Heart right ventricle (tissue), 16 donors: Measurements from ENCODE around the gene OR8B3. TPM values are rescaled to one million over a fixed set of nuclear protein-coding genes. Genes with fewer than 3 reads are reported as not detected.

Experiments used
- ATAC-seq, 8 donors: fragments of 200-7000 bp; cut with Tn5 transposase; one replicate each; pipeline ENCODE4 v1.9.1; 2020; ENCODE audit warnings: mild to moderate bottlenecking in 8 of 8, moderate library complexity in 8 of 8, moderate number of reproducible peaks in 1 of 8
- DNase-seq, 2 donors: peaks; one replicate each; pipeline ENCODE4 v3.0.0-alpha.2; 2020
- H3K27ac ChIP-seq, 10 donors: fragments of 200-600 bp; sonication (generic) in 2 of 10; one replicate each; pipeline versions ENCODE4 v1.5.0 to v1.8.0; 2020 to 2022; ENCODE audit warnings: mild to moderate bottlenecking in 3 of 10
- H3K27me3 ChIP-seq, 7 donors: fragments of 200-600 bp; one replicate each; pipeline ENCODE4 v1.8.0; 2021 to 2022; ENCODE audit warnings: mild to moderate bottlenecking in 2 of 7
- H3K36me3 ChIP-seq, 9 donors: fragments of 200-600 bp; sonication (generic) in 1 of 9; one replicate each; pipeline versions ENCODE4 v1.5.0 to v1.8.0; 2020 to 2022; ENCODE audit warnings: mild to moderate bottlenecking in 2 of 9
- H3K4me1 ChIP-seq, 9 donors: fragments of 200-600 bp; sonication (generic) in 1 of 9; one replicate each; pipeline versions ENCODE4 v1.5.0 to v1.8.0; 2020 to 2022; ENCODE audit warnings: mild to moderate bottlenecking in 4 of 9
- H3K4me3 ChIP-seq, 10 donors: fragments of 200-600 bp; sonication (generic) in 2 of 10; one replicate each; pipeline versions ENCODE4 v1.5.0 to v1.8.0; 2020 to 2022; ENCODE audit warnings: mild to moderate bottlenecking in 7 of 10, moderate library complexity in 2 of 10
- H3K9me3 ChIP-seq, 11 donors: fragments of 200-600 bp in 10 of 11; sonication (generic) in 2 of 11; one replicate each; pipeline versions ENCODE4 v1.5.0 to v1.8.0; 2013 to 2022; ENCODE audit warnings: mild to moderate bottlenecking in 2 of 11, control low read depth in 1 of 11, moderate library complexity in 1 of 11
- CTCF ChIP-seq, 9 donors: fragments of 200-600 bp; sonication (generic) in 2 of 9; IDR thresholded peaks; one replicate each; pipeline versions ENCODE4 v1.5.0 to v1.8.0; 2021 to 2022; ENCODE audit warnings: antibody characterized with exemption in 9 of 9, mild to moderate bottlenecking in 5 of 9, moderate library complexity in 1 of 9
- WGBS, 2 donors: extraction: QIAGEN DNeasy Blood & Tissue Kit; methylation state at CpG; one replicate each; pipeline ENCODE4 v1.1.7; 2013; ENCODE audit warnings: inconsistent platforms in 1 of 2; 5-methylcytosine and 5-hydroxymethylcytosine counted together
- intact Hi-C, 10 donors: fragments of 100-400 bp; cut with DNase I; formaldehyde crosslinking; loops; one replicate each; pipeline versions ENCODE4 v1.11.1 to v1.14.2; 2022
- polyA plus RNA-seq, 2 donors: library from polyadenylated mRNA; stranded (reverse); fragments of 200-250 nt; gene quantifications; one replicate each; pipeline ENCODE4 v1.2.3, GENCODE V29; 2013
- total RNA-seq, 10 donors: library from RNA; stranded (reverse); fragmentation: NEBNext Ultra II Directional in 3 of 10; extraction: Animal tissue kit (Norgen Biotek cat#: 25700) in 3 of 10; gene quantifications; one replicate each; pipeline versions ENCODE4 v1.2.1 to v1.2.4, GENCODE V29; 2021 to 2023
- donor health status: Arrhythmogenic right ventricular cardiomyopathy.
- donor health status: ischemic (EF 13 %, LVEDD 7.1; RV severe dilation, severe dysfunction).
- donor health status: healthy with polysubstance abuse.
- donor health status: DM: no; HTN: yes; CAD: no.
- donor health status: DM: no; HTN: no; CAD: no.
- donor health status: ischemic (EF 25% LVEDD 6.9; RV normal size, moderate dysfunction).
- donor health status: ischemic (EF 25% LVEDD 5.7; RV mildly dilated, moderate dysfunction).
- donor health status: healthy.
- donor health status: DM: yes; HTN: yes; CAD: no.
- donor health status: Ischemic cardiomyopathy.
- donor health status: ischemic (EF 35%, LVEDD 5.7; RV mildly dilated, moderate dysfunction).
- donor health status: nonischemic (EF 11% LVEDD 7.7; RV severe dilation, severe dysfunction).
- donor health status: DM: yes; HTN: yes; CAD: no.
- donor health status: PGD.
- donor health status: ischemic (EF 29% LVEDD 5.4; RV normal size, mild dysfunction).
- donor health status: nonischemic (EF 23%, LVEDD 6.1; RV moderate dilation, normal function).

OR8B3 gene
- total and polyA plus RNA-seq, 12 donors = not detected

GRCh38 chr11:124359566-124359965, 39.3 kb downstream of the OR8B3 start:
- DNase-seq = no peak

GRCh38 chr11:124346311-124346955, 52.4 kb downstream of the OR8B3 start:
- TF ChIP-seq CTCF (IDR thresholded peaks at IDR 0.05) = no peak
- DNase-seq (no peak), ATAC-seq (no peak)
- Histone ChIP-seq H3K36me3 (no peaks in the 10 kb centered on the region), H3K27me3 (no peaks in the 10 kb centered on the region), H3K4me3 (no peak overlapping the region), H3K4me1 (no peaks in the 10 kb centered on the region), H3K9me3 (peaks cover 0 to 24% (median 4%) of the 10 kb centered on the region in 11 donors), H3K27ac (no peak overlapping the region)
- WGBS, 2 donors = 26 to 40% methylated on average over 3 of the region's 3 CpGs
- intact Hi-C loops = no loop called here

More at GRCh38 chr11:124359566-124359965, 39.3 kb downstream of the OR8B3 start:
- H3K4me3 ChIP-seq = no peak overlapping the region
- H3K27ac ChIP-seq = no peak overlapping the region
- WGBS, 2 donors = 31 to 32% methylated on average over 2 of the region's 2 CpGs
- no peaks in the 10 kb centered on the region for H3K9me3 ChIP-seq
- H3K4me1 ChIP-seq = no peaks in the 10 kb centered on the region
- ATAC-seq = no peak
- H3K27me3 ChIP-seq = peaks cover 0 to 5% (median 0%) of the 10 kb centered on the region in 7 donors
- TF ChIP-seq CTCF (IDR thresholded peaks at IDR 0.05) = no peak
- intact Hi-C loops = no loop called here
- H3K36me3 ChIP-seq = no peaks in the 10 kb centered on the region

Other genes with a start within 250 kb of the OR8B3 start
- not detected for gene OR10D3, start 215.7 kb downstream of the OR8B3 start, total RNA-seq
- not detected for gene OR10D3, start 215.7 kb downstream of the OR8B3 start, polyA plus RNA-seq
- not detected for gene OR8G1, start 157.9 kb downstream of the OR8B3 start, total RNA-seq
- not detected for gene OR8G1, start 157.9 kb downstream of the OR8B3 start, polyA plus RNA-seq
- not detected for gene OR8G5, start 142.6 kb downstream of the OR8B3 start, total RNA-seq
- gene OR8G5, start 142.6 kb downstream of the OR8B3 start, polyA plus RNA-seq = not detected
- gene OR8D1, start 85.1 kb downstream of the OR8B3 start, total RNA-seq = not detected
- gene OR8D1, start 85.1 kb downstream of the OR8B3 start, polyA plus RNA-seq = not detected
- not detected for gene OR8D2, start 78.8 kb downstream of the OR8B3 start, total RNA-seq
- not detected for gene OR8D2, start 78.8 kb downstream of the OR8B3 start, polyA plus RNA-seq
- gene OR8B2, start 14.5 kb downstream of the OR8B3 start, total RNA-seq = not detected
- gene OR8B2, start 14.5 kb downstream of the OR8B3 start, polyA plus RNA-seq = not detected
- gene OR8B4, start 25.8 kb upstream of the OR8B3 start, total RNA-seq = not detected
- gene OR8B4, start 25.8 kb upstream of the OR8B3 start, polyA plus RNA-seq = not detected
- gene OR8B8, start 46.7 kb upstream of the OR8B3 start, total RNA-seq = not detected
- not detected for gene OR8B8, start 46.7 kb upstream of the OR8B3 start, polyA plus RNA-seq
- gene OR8B12, start 144.6 kb upstream of the OR8B3 start, total RNA-seq = not detected
- gene OR8B12, start 144.6 kb upstream of the OR8B3 start, polyA plus RNA-seq = not detected
- not detected for gene OR8A1, start 171.0 kb upstream of the OR8B3 start, total RNA-seq
- not detected for gene OR8A1, start 171.0 kb upstream of the OR8B3 start, polyA plus RNA-seq
- gene PANX3, start 212.4 kb upstream of the OR8B3 start, total RNA-seq = not detected
- gene PANX3, start 212.4 kb upstream of the OR8B3 start, polyA plus RNA-seq = not detected
- 10 to 100 TPM; 16.4 to 21.5 (median 19.2) TPM for gene TBRG1, start 223.8 kb upstream of the OR8B3 start, total RNA-seq
- gene TBRG1, start 223.8 kb upstream of the OR8B3 start, polyA plus RNA-seq = 10 to 100 TPM; 19.1 to 19.2 TPM